PFSK-1 (cell line): ENCODE results near the gene KRT86.

Experiments used
- POLR2AphosphoS5 ChIP-seq: IDR thresholded peaks from 2 replicates; pipeline ENCODE4 v1.6.1; 2012; ENCODE audit warnings: low read depth, mild to moderate bottlenecking, control low read depth, low read length, moderate library complexity
- TF ChIP-seq, protein P1 (sequence below), 2 experiments: IDR thresholded peaks; 2 replicates each; pipeline versions ENCODE4 v1.6.1 to v1.8.0; 2011 to 2012; ENCODE audit warnings: low read depth in 2 of 2, low read length in 2 of 2, control low read depth in 1 of 2, inconsistent platforms in 1 of 2, mild to moderate bottlenecking in 1 of 2, moderate library complexity in 1 of 2; ENCODE audit not compliant: insufficient read depth in 1 of 2

GRCh38 chr12:52228931-52229330, 45.5 kb upstream of the KRT86 start:
- TF ChIP-seq, protein P1, sequence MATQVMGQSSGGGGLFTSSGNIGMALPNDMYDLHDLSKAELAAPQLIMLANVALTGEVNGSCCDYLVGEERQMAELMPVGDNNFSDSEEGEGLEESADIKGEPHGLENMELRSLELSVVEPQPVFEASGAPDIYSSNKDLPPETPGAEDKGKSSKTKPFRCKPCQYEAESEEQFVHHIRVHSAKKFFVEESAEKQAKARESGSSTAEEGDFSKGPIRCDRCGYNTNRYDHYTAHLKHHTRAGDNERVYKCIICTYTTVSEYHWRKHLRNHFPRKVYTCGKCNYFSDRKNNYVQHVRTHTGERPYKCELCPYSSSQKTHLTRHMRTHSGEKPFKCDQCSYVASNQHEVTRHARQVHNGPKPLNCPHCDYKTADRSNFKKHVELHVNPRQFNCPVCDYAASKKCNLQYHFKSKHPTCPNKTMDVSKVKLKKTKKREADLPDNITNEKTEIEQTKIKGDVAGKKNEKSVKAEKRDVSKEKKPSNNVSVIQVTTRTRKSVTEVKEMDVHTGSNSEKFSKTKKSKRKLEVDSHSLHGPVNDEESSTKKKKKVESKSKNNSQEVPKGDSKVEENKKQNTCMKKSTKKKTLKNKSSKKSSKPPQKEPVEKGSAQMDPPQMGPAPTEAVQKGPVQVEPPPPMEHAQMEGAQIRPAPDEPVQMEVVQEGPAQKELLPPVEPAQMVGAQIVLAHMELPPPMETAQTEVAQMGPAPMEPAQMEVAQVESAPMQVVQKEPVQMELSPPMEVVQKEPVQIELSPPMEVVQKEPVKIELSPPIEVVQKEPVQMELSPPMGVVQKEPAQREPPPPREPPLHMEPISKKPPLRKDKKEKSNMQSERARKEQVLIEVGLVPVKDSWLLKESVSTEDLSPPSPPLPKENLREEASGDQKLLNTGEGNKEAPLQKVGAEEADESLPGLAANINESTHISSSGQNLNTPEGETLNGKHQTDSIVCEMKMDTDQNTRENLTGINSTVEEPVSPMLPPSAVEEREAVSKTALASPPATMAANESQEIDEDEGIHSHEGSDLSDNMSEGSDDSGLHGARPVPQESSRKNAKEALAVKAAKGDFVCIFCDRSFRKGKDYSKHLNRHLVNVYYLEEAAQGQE (IDR thresholded peaks at IDR 0.05; ENCODE audit: insufficient read depth in 1 of 2, low read depth in 2 of 2, low read length in 2 of 2), result no peak
- TF ChIP-seq POLR2AphosphoS5, result no peak
